Astrocyte (in vitro differentiated cells and primary cell): Measurements from ENCODE around the gene TEX14. TPM values are rescaled to one million over a fixed set of nuclear protein-coding genes. Genes with fewer than 3 reads are reported as not detected.
A peak's percentile ranks its signal among the peaks of the same experiment; 100 is the strongest.
"Not testable (repeated sequence)": the region's sequence is repeated elsewhere in the genome, so short reads cannot be mapped to it uniquely, and the experiment has no call there.

Source experiments
- DNase-seq: peaks from one replicate; pipeline ENCODE4 v3.0.0-alpha.2; 2010; ENCODE audit warnings: low read depth
- FAIRE-seq: peaks from 2 replicates; lab custom pipeline; 2011; peaks lifted over from hg19 to GRCh38; lab: Jason Lieb, UNC
- H2AFZ ChIP-seq: 2 replicates; pipeline ENCODE4 v1.6.0; 2012; ENCODE audit warnings: low read depth, low read length, inconsistent platforms
- H3K27ac ChIP-seq: 2 replicates; pipeline ENCODE4 v1.5.1; 2011; ENCODE audit warnings: low read depth, low read length, inconsistent platforms
- H3K27me3 ChIP-seq: 2 replicates; pipeline ENCODE4 v1.6.0; 2011; ENCODE audit warnings: low read length, inconsistent platforms; ENCODE audit not compliant: insufficient read depth
- H3K36me3 ChIP-seq: 2 replicates; pipeline ENCODE4 v1.5.1; 2011; ENCODE audit warnings: low read length, inconsistent platforms; ENCODE audit not compliant: insufficient read depth
- H3K4me1 ChIP-seq: 2 replicates; pipeline ENCODE4 v1.5.1; 2011; ENCODE audit warnings: low read length, inconsistent platforms; ENCODE audit not compliant: insufficient read depth
- H3K4me2 ChIP-seq: 2 replicates; pipeline ENCODE4 v1.6.0; 2012; ENCODE audit warnings: low read length, inconsistent platforms
- H3K4me3 ChIP-seq: 2 replicates; pipeline ENCODE4 v1.5.1; 2011; ENCODE audit warnings: low read depth, mild to moderate bottlenecking, low read length, inconsistent platforms; ENCODE audit not compliant: insufficient read depth
- H3K79me2 ChIP-seq: 2 replicates; pipeline ENCODE4 v1.6.0; 2012; ENCODE audit warnings: mild to moderate bottlenecking, low read length, inconsistent platforms; ENCODE audit not compliant: insufficient read depth
- H3K9ac ChIP-seq: 2 replicates; pipeline ENCODE4 v1.6.0; 2012; ENCODE audit warnings: mild to moderate bottlenecking, low read length, inconsistent platforms
- H3K9me3 ChIP-seq: 2 replicates; pipeline ENCODE4 v1.5.1; 2012; ENCODE audit warnings: low read depth, mild to moderate bottlenecking, low read length, inconsistent platforms; ENCODE audit not compliant: insufficient read depth
- H4K20me1 ChIP-seq: 2 replicates; pipeline ENCODE4 v1.6.0; 2012; ENCODE audit warnings: low read length, inconsistent platforms; ENCODE audit not compliant: insufficient read depth
- H3K27ac Mint-ChIP-seq: one replicate; pipeline ENCODE4 v1.8.0; 2021; ENCODE audit warnings: mild to moderate bottlenecking, mixed read lengths; ENCODE audit not compliant: unreplicated experiment
- H3K27me3 Mint-ChIP-seq: one replicate; pipeline ENCODE4 v1.8.0; 2021; ENCODE audit warnings: low read depth, mixed read lengths; ENCODE audit not compliant: unreplicated experiment
- H3K36me3 Mint-ChIP-seq: one replicate; pipeline ENCODE4 v1.8.0; 2021; ENCODE audit warnings: low read depth, mixed read lengths; ENCODE audit not compliant: unreplicated experiment
- H3K4me1 Mint-ChIP-seq: one replicate; pipeline ENCODE4 v1.8.0; 2021; ENCODE audit warnings: low read depth, mixed read lengths; ENCODE audit not compliant: unreplicated experiment
- H3K4me3 Mint-ChIP-seq: one replicate; pipeline ENCODE4 v1.8.0; 2021; ENCODE audit warnings: mild to moderate bottlenecking, moderate library complexity, mixed read lengths; ENCODE audit not compliant: unreplicated experiment
- H3K9me3 Mint-ChIP-seq: one replicate; pipeline ENCODE4 v1.8.0; 2021; ENCODE audit warnings: mild to moderate bottlenecking, mixed read lengths; ENCODE audit not compliant: unreplicated experiment
- CTCF ChIP-seq: IDR thresholded peaks from 2 replicates; pipeline ENCODE4 v1.5.1; 2011; ENCODE audit warnings: low read depth, mild to moderate bottlenecking, inconsistent platforms, low read length, moderate library complexity; ENCODE audit not compliant: insufficient read depth
- EZH2 ChIP-seq: IDR thresholded peaks from 2 replicates; pipeline ENCODE4 v1.6.1; 2012; ENCODE audit warnings: mild to moderate bottlenecking, low read length, inconsistent platforms; ENCODE audit not compliant: insufficient read depth
- total RNA-seq: library from RNA; stranded (reverse); gene quantifications from 2 replicates; pipeline ENCODE4 v1.2.1, GENCODE V29; 2021

TEX14 gene
- total RNA-seq, 1 donor from 2014 or later = 0.09 TPM

- H3K9ac ChIP-seq = peak within 1 kb of the TSS; percentile 89
- peak within 1 kb of the TSS; percentile 80 for H3K4me3 Mint-ChIP-seq
- no peaks in the 10 kb centered on the region for H4K20me1 ChIP-seq
- peaks cover 15% of the 10 kb centered on the region for H3K4me1 ChIP-seq
- H3K4me3 ChIP-seq = peak within 1 kb of the TSS; percentile 87
- H3K36me3 Mint-ChIP-seq = no peaks in the 10 kb centered on the region
- no peaks in the 10 kb centered on the region for H3K36me3 ChIP-seq
- H3K9me3 Mint-ChIP-seq = no peaks in the 10 kb centered on the region
- peaks cover 1% of the 10 kb centered on the region for H3K4me1 Mint-ChIP-seq
- no peaks in the 10 kb centered on the region for H3K27me3 ChIP-seq
- H3K27me3 Mint-ChIP-seq = no peaks in the 10 kb centered on the region
- peaks cover 16% of the 10 kb centered on the region for H3K79me2 ChIP-seq
- peak within 1 kb of the TSS; percentile 83 for H3K27ac ChIP-seq
- TF ChIP-seq EZH2 (no peak), CTCF (no peak)
- H3K9me3 ChIP-seq = peaks cover 3% of the 10 kb centered on the region
- FAIRE-seq (no peak), DNase-seq (peak; percentile 80)
- peak within 1 kb of the TSS; percentile 96 for H3K4me2 ChIP-seq
- no peak within 1 kb of the TSS for H3K27ac Mint-ChIP-seq
- peak within 1 kb of the TSS; percentile 100 for H2AFZ ChIP-seq
Observed at GRCh38 chr17:58692239-58693055, 602 bp upstream of the TEX14 start, which contains the start of gene RAD51C. RAD51C (plus strand) TSS chr17:58692602; CDS start chr17:58692644, 42 bp downstream.

GRCh38 chr17:58690033-58690432 is 1.8 kb downstream of the TEX14 start:
- not testable (repeated sequence) for H3K27ac ChIP-seq, H3K9ac ChIP-seq, H3K4me1 Mint-ChIP-seq, H3K27me3 Mint-ChIP-seq, H3K4me3 ChIP-seq, H3K4me2 ChIP-seq, H3K36me3 ChIP-seq, H2AFZ ChIP-seq, H3K27me3 ChIP-seq, FAIRE-seq, H3K4me3 Mint-ChIP-seq, H3K36me3 Mint-ChIP-seq, H3K9me3 Mint-ChIP-seq, DNase-seq, H3K9me3 ChIP-seq, H3K27ac Mint-ChIP-seq, H4K20me1 ChIP-seq
- H3K79me2 ChIP-seq = peaks cover 12% of the 10 kb centered on the region
- peaks cover 15% of the 10 kb centered on the region for H3K4me1 ChIP-seq

- Mint-ChIP-seq H3K9me3 (peaks cover 2% of the 10 kb centered on the region), H3K4me3 (no peak overlapping the region), H3K36me3 (no peaks in the 10 kb centered on the region), H3K27me3 (no peaks in the 10 kb centered on the region), H3K27ac (no peak overlapping the region), H3K4me1 (peaks cover 1% of the 10 kb centered on the region)
- no peaks in the 10 kb centered on the region for H3K27me3 ChIP-seq
- peaks cover 5% of the 10 kb centered on the region for H3K79me2 ChIP-seq
- no peaks in the 10 kb centered on the region for H3K36me3 ChIP-seq
- TF ChIP-seq EZH2 = no peak
- no peak for TF ChIP-seq CTCF
- no peak overlapping the region for H3K4me2 ChIP-seq
- no peak overlapping the region for H3K27ac ChIP-seq
- FAIRE-seq = no peak
- no peak overlapping the region for H2AFZ ChIP-seq
- peaks cover 3% of the 10 kb centered on the region for H3K9me3 ChIP-seq
- H3K9ac ChIP-seq = no peak overlapping the region
- no peak overlapping the region for H3K4me3 ChIP-seq
- no peak for DNase-seq
- H3K4me1 ChIP-seq = peaks cover 9% of the 10 kb centered on the region
- no peaks in the 10 kb centered on the region for H4K20me1 ChIP-seq
Observed at GRCh38 chr17:58688521-58688920, 3.3 kb downstream of the TEX14 start.
